Measurements from ENCODE around the gene SLC16A9. TPM values are rescaled to one million over a fixed set of nuclear protein-coding genes. Genes with fewer than 3 reads are reported as not detected.
"Not testable (repeated sequence)": the region's sequence is repeated elsewhere in the genome, so short reads cannot be mapped to it uniquely, and the experiment has no call there.

The SLC16A9 gene
- total RNA-seq, 2 experiments from 2014 or later: 1.2 to 1.3 TPM

- ChIA-PET CTCF (no interaction called here), POLR2A (interaction anchor here (0.6 kb wide), 1 partner anchor 113 kb away, joined by 3 read pairs; no protein-coding TSS in a partner anchor)
- DNase-seq (no peak), ATAC-seq (no peak)
- Mint-ChIP-seq H3K4me1 (ENCODE audit: low read depth) (no peaks in the 10 kb centered on the region), H3K27me3 (peaks cover 13% of the 10 kb centered on the region), H3K36me3 (ENCODE audit: low read depth) (no peaks in the 10 kb centered on the region), H3K4me3 (no peak overlapping the region), H3K27ac (no peak overlapping the region), H3K9me3 (no peaks in the 10 kb centered on the region)
- no peak for TF ChIP-seq CTCF (IDR thresholded peaks at IDR 0.05)
- intact Hi-C loops (cut with micrococcal nuclease): no loop called here
Observed at GRCh38 chr10:59752278-59752940, 42.8 kb upstream of the SLC16A9 start.

- intact Hi-C loops (cut with micrococcal nuclease): no loop called here
- CTCF ChIA-PET: no interaction called here
Observed at GRCh38 chr10:59750155-59750945, 40.7 kb upstream of the SLC16A9 start.

GRCh38 chr10:59748834-59749233 lies 39.2 kb upstream of the SLC16A9 start:
- Mint-ChIP-seq H3K9me3 (peaks cover 2% of the 10 kb centered on the region), H3K4me1 (ENCODE audit: low read depth) (no peaks in the 10 kb centered on the region), H3K27ac (no peak overlapping the region), H3K36me3 (ENCODE audit: low read depth) (no peaks in the 10 kb centered on the region), H3K4me3 (no peak overlapping the region), H3K27me3 (peaks cover 18% of the 10 kb centered on the region)
- ATAC-seq (no peak), DNase-seq (no peak)
- intact Hi-C loops (cut with micrococcal nuclease): no loop called here
- CTCF ChIA-PET: interaction anchor here (1.8 kb wide), 1 partner anchor 11 kb away, joined by 3 read pairs; no protein-coding TSS in a partner anchor
- POLR2A ChIA-PET: no interaction called here
- no peak for TF ChIP-seq CTCF (IDR thresholded peaks at IDR 0.05)

More at GRCh38 chr10:59750155-59750945, 40.7 kb upstream of the SLC16A9 start:
- Mint-ChIP-seq H3K27ac (no peak overlapping the region), H3K9me3 (no peaks in the 10 kb centered on the region), H3K27me3 (peaks cover 18% of the 10 kb centered on the region), H3K36me3 (ENCODE audit: low read depth) (no peaks in the 10 kb centered on the region), H3K4me1 (ENCODE audit: low read depth) (no peaks in the 10 kb centered on the region), H3K4me3 (no peak overlapping the region)
- DNase-seq: no peak
- no peak for TF ChIP-seq CTCF (IDR thresholded peaks at IDR 0.05)
- ATAC-seq: no peak
- POLR2A ChIA-PET: no interaction called here

GRCh38 chr10:59745163-59745650 lies 35.6 kb upstream of the SLC16A9 start:
- TF ChIP-seq CTCF (IDR thresholded peaks at IDR 0.05): no peak
- no peak overlapping the region for H3K4me3 Mint-ChIP-seq
- no peak for ATAC-seq
- POLR2A ChIA-PET: no interaction called here
- H3K27ac Mint-ChIP-seq: no peak overlapping the region
- H3K27me3 Mint-ChIP-seq: peaks cover 8% of the 10 kb centered on the region
- no peak for DNase-seq
- no peaks in the 10 kb centered on the region for H3K36me3 Mint-ChIP-seq (ENCODE audit: low read depth)
- peaks cover 3% of the 10 kb centered on the region for H3K9me3 Mint-ChIP-seq
- intact Hi-C loops (cut with micrococcal nuclease): no loop called here
- CTCF ChIA-PET: no interaction called here
- H3K4me1 Mint-ChIP-seq (ENCODE audit: low read depth): no peaks in the 10 kb centered on the region

GRCh38 chr10:59744762-59745161 lies 35.1 kb upstream of the SLC16A9 start:
- DNase-seq; CTCF ChIA-PET; H3K27me3 Mint-ChIP-seq; ATAC-seq; H3K4me1 Mint-ChIP-seq (ENCODE audit: low read depth); POLR2A ChIA-PET; H3K9me3 Mint-ChIP-seq; H3K4me3 Mint-ChIP-seq; H3K27ac Mint-ChIP-seq; H3K36me3 Mint-ChIP-seq (ENCODE audit: low read depth); intact Hi-C loops (cut with micrococcal nuclease): not testable (repeated sequence)

- H3K9me3 Mint-ChIP-seq; H3K4me3 Mint-ChIP-seq; H3K4me1 Mint-ChIP-seq (ENCODE audit: low read depth); POLR2A ChIA-PET; H3K27me3 Mint-ChIP-seq; ATAC-seq; H3K27ac Mint-ChIP-seq; DNase-seq; intact Hi-C loops (cut with micrococcal nuclease); H3K36me3 Mint-ChIP-seq (ENCODE audit: low read depth); CTCF ChIA-PET: not testable (repeated sequence)
Observed at GRCh38 chr10:59744156-59744555, 34.5 kb upstream of the SLC16A9 start.

All from activated CD8-positive, alpha-beta T cell treated with anti-CD3 and anti-CD28 coated beads for 36 hours (primary cell).